ENCODE measurements around the gene ERCC2.

- TF ChIP-seq POLR2AphosphoS5 (IDR thresholded peaks at IDR 0.05; ENCODE audit: low read depth, low read length) (no peak), POLR2A (IDR thresholded peaks at IDR 0.05; ENCODE audit: low read depth, low read length) (no peak), TAF1 (IDR thresholded peaks at IDR 0.05; ENCODE audit: low read depth, low read length) (no peak)
Measured at GRCh38 chr19:45400192-45400591, 29.8 kb upstream of the ERCC2 start.

Measured in GM12891 (cell line).